Eye (tissue), 1 donor: ENCODE measurements around the gene SNAP25.
A peak's percentile ranks its signal among the peaks of the same experiment; 100 is the strongest.

ENCODE experiments used
- DNase-seq: peaks from one replicate; pipeline ENCODE4 v3.0.0-alpha.2; 2015

The SNAP25 gene

GRCh38 chr20:10217721-10218410 is 764 bp upstream of the SNAP25 start:
- DNase-seq, result peak; percentile 90

GRCh38 chr20:10219452-10219791 is 792 bp downstream of the SNAP25 start:
- peak; percentile 93 for DNase-seq

GRCh38 chr20:10219993-10220750 is 1.5 kb downstream of the SNAP25 start:
- no peak for DNase-seq

- no peak for DNase-seq
Measured at GRCh38 chr20:10221021-10221420, 2.4 kb downstream of the SNAP25 start.

GRCh38 chr20:10225439-10226060 is 6.9 kb downstream of the SNAP25 start:
- no peak for DNase-seq

GRCh38 chr20:10228330-10228729 is 9.7 kb downstream of the SNAP25 start:
- no peak for DNase-seq

- no peak for DNase-seq
Measured at GRCh38 chr20:10231290-10231689, 12.7 kb downstream of the SNAP25 start.

GRCh38 chr20:10236540-10237533 is 18.2 kb downstream of the SNAP25 start:
- no peak for DNase-seq

GRCh38 chr20:10239954-10240353 is 21.3 kb downstream of the SNAP25 start:
- DNase-seq, result peak; percentile 12

- peak; percentile 15 for DNase-seq
Measured at GRCh38 chr20:10240655-10241054, 22.0 kb downstream of the SNAP25 start.

- no peak for DNase-seq
Measured at GRCh38 chr20:10242166-10242565, 23.5 kb downstream of the SNAP25 start.

GRCh38 chr20:10247440-10247839 is 28.8 kb downstream of the SNAP25 start:
- no peak for DNase-seq

GRCh38 chr20:10249048-10249770 is 30.6 kb downstream of the SNAP25 start:
- no peak for DNase-seq

GRCh38 chr20:10249822-10250221 is 31.2 kb downstream of the SNAP25 start:
- DNase-seq, result no peak

- no peak for DNase-seq
Measured at GRCh38 chr20:10250902-10251301, 32.3 kb downstream of the SNAP25 start.

GRCh38 chr20:10253780-10254179 is 35.1 kb downstream of the SNAP25 start:
- no peak for DNase-seq

- no peak for DNase-seq
Measured at GRCh38 chr20:10255846-10256245, 37.2 kb downstream of the SNAP25 start.

GRCh38 chr20:10259166-10259565 is 40.5 kb downstream of the SNAP25 start:
- DNase-seq, result no peak

- DNase-seq, result no peak
Measured at GRCh38 chr20:10260316-10260715, 41.7 kb downstream of the SNAP25 start.

GRCh38 chr20:10261702-10262101 is 43.1 kb downstream of the SNAP25 start:
- DNase-seq, result no peak

GRCh38 chr20:10263385-10264165 is 44.9 kb downstream of the SNAP25 start:
- no peak for DNase-seq
